Skin of body (tissue), 2 donors: ENCODE measurements around the gene ERMP1. TPM values are rescaled to one million over a fixed set of nuclear protein-coding genes. Genes with fewer than 3 reads are reported as not detected.
"Not testable (repeated sequence)": the region's sequence is repeated elsewhere in the genome, so short reads cannot be mapped to it uniquely, and the experiment has no call there.

Experiments
- DNase-seq: peaks from one replicate; lab custom pipeline; 2025; lab: John Stamatoyannopoulos, UW
- total RNA-seq: library from RNA; depleted of rRNA; stranded (reverse); fragments of >200 nt; gene quantifications from one replicate; pipeline ENCODE4 v1.2.3, GENCODE V29; 2014

The ERMP1 gene
- 23.7 TPM for total RNA-seq

- peak; percentile 70 for DNase-seq
Measured at GRCh38 chr9:5832538-5833529, at the start of gene ERMP1. TSS of gene ERMP1 (minus strand) at chr9:5833117. CDS start at chr9:5833027, 90 bp downstream.

- not testable (repeated sequence) for DNase-seq
Measured at GRCh38 chr9:5882244-5883012, 49.5 kb upstream of the ERMP1 start.

GRCh38 chr9:5879419-5880181, 46.7 kb upstream of the ERMP1 start:
- DNase-seq = no peak

- DNase-seq = no peak
Measured at GRCh38 chr9:5876711-5877110, 43.8 kb upstream of the ERMP1 start.

- no peak for DNase-seq
Measured at GRCh38 chr9:5876026-5876425, 43.1 kb upstream of the ERMP1 start.

- DNase-seq = no peak
Measured at GRCh38 chr9:5874048-5874447, 41.1 kb upstream of the ERMP1 start.

GRCh38 chr9:5873439-5873838, 40.5 kb upstream of the ERMP1 start:
- DNase-seq = no peak

GRCh38 chr9:5872511-5872910, 39.6 kb upstream of the ERMP1 start:
- DNase-seq = no peak

GRCh38 chr9:5871785-5872184, 38.9 kb upstream of the ERMP1 start:
- no peak for DNase-seq

GRCh38 chr9:5870691-5871090, 37.8 kb upstream of the ERMP1 start:
- no peak for DNase-seq

- no peak for DNase-seq
Measured at GRCh38 chr9:5870020-5870339, 37.1 kb upstream of the ERMP1 start.

GRCh38 chr9:5869315-5870019, 36.5 kb upstream of the ERMP1 start:
- no peak for DNase-seq

- no peak for DNase-seq
Measured at GRCh38 chr9:5868235-5868634, 35.3 kb upstream of the ERMP1 start.

GRCh38 chr9:5866685-5867084, 33.8 kb upstream of the ERMP1 start:
- DNase-seq = no peak

- no peak for DNase-seq
Measured at GRCh38 chr9:5866272-5866671, 33.4 kb upstream of the ERMP1 start.

GRCh38 chr9:5864446-5864845, 31.5 kb upstream of the ERMP1 start:
- no peak for DNase-seq

- no peak for DNase-seq
Measured at GRCh38 chr9:5863092-5863746, 30.3 kb upstream of the ERMP1 start.

- no peak for DNase-seq
Measured at GRCh38 chr9:5858833-5859232, 25.9 kb upstream of the ERMP1 start.

GRCh38 chr9:5857928-5858327, 25.0 kb upstream of the ERMP1 start:
- no peak for DNase-seq

GRCh38 chr9:5854063-5854790, 21.3 kb upstream of the ERMP1 start:
- no peak for DNase-seq
